ENCODE measurements around the gene RBM41.

RBM41 gene

GRCh38 chrX:107014936-107015335 is 103.7 kb downstream of the RBM41 start:
- no peak for DNase-seq

Measured in activated CD4-positive, alpha-beta T cell treated with anti-CD3 and anti-CD28 coated beads, Interleukin-2, amount 50 U/mL, for 16 hours (primary cell).